BJ (cell line): ENCODE results near the gene CYP51A1. TPM values are rescaled to one million over a fixed set of nuclear protein-coding genes. Genes with fewer than 3 reads are reported as not detected.
A peak's percentile ranks its signal among the peaks of the same experiment; 100 is the strongest.

Experiments used
- CTCF ChIA-PET: fragments of 350-600 bp; formaldehyde crosslinking; extraction: SDS; loops from one replicate; lab custom pipeline; 2021; ENCODE audit warnings: antibody characterized with exemption, inconsistent platforms; lab: Yijun Ruan, JAX
- POLR2A ChIA-PET: fragments of 300-600 bp; sonication (Branson Sonifier 250); formaldehyde crosslinking; extraction: SDS; loops from one replicate; lab custom pipeline; 2021; ENCODE audit warnings: antibody characterized with exemption; lab: Charles Lee
- DNase-seq: peaks from one replicate; pipeline ENCODE4 v3.0.0-alpha.2; 2011; ENCODE audit warnings: low read depth
- H3K27me3 ChIP-seq: 2 replicates; pipeline ENCODE4 v1.6.0; 2011; ENCODE audit warnings: low read length; ENCODE audit not compliant: control insufficient read depth, insufficient read depth
- H3K36me3 ChIP-seq: 2 replicates; pipeline ENCODE4 v1.5.1; 2011; ENCODE audit warnings: low read length; ENCODE audit not compliant: control insufficient read depth, insufficient read depth
- H3K4me3 ChIP-seq: 2 replicates; pipeline ENCODE4 v1.5.1; 2011; ENCODE audit warnings: low read depth, mild to moderate bottlenecking, control low read depth, low read length
- polyA plus RNA-seq: library from polyadenylated mRNA; depleted of rRNA; stranded (reverse); fragments of >200 nt; gene quantifications from 2 replicates; pipeline ENCODE4 v1.2.3, GENCODE V29; 2011
- TF ChIP-seq, protein P1 (sequence below): IDR thresholded peaks from 2 replicates; pipeline ENCODE4 v1.5.1; 2011; ENCODE audit warnings: low read depth, mild to moderate bottlenecking, control low read depth, inconsistent platforms, low read length, moderate library complexity; ENCODE audit not compliant: insufficient read depth

Gene CYP51A1
- polyA plus RNA-seq, 1 experiment = 2.2 TPM

GRCh38 chr7:92133133-92133736, 1.0 kb downstream of the CYP51A1 start:
- peak overlapping the region; percentile 75 for H3K4me3 ChIP-seq
- POLR2A ChIA-PET = no interaction called here
- DNase-seq = no peak
- TF ChIP-seq, protein P1, sequence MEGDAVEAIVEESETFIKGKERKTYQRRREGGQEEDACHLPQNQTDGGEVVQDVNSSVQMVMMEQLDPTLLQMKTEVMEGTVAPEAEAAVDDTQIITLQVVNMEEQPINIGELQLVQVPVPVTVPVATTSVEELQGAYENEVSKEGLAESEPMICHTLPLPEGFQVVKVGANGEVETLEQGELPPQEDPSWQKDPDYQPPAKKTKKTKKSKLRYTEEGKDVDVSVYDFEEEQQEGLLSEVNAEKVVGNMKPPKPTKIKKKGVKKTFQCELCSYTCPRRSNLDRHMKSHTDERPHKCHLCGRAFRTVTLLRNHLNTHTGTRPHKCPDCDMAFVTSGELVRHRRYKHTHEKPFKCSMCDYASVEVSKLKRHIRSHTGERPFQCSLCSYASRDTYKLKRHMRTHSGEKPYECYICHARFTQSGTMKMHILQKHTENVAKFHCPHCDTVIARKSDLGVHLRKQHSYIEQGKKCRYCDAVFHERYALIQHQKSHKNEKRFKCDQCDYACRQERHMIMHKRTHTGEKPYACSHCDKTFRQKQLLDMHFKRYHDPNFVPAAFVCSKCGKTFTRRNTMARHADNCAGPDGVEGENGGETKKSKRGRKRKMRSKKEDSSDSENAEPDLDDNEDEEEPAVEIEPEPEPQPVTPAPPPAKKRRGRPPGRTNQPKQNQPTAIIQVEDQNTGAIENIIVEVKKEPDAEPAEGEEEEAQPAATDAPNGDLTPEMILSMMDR = no peak
- CTCF ChIA-PET = interaction anchor here (0.6 to 2.8 kb wide), 19 partner anchors 10 to 1718 kb away, joined by 3 to 9 read pairs (median 4); partner anchors contain the start of genes GATAD1 and LRRD1
- no peaks in the 10 kb centered on the region for H3K27me3 ChIP-seq
- no peaks in the 10 kb centered on the region for H3K36me3 ChIP-seq

GRCh38 chr7:92131764-92132330, 2.4 kb downstream of the CYP51A1 start:
- Histone ChIP-seq H3K4me3 (no peak overlapping the region), H3K36me3 (peaks cover 1% of the 10 kb centered on the region; the same call in 1 of the 2 replicates), H3K27me3 (no peaks in the 10 kb centered on the region)
- ChIA-PET POLR2A (no interaction called here), CTCF (interaction anchor here (1.6 to 1.9 kb wide), 4 partner anchors 47 to 329 kb away, joined by 5 to 6 read pairs (median 6); partner anchors contain the start of genes GATAD1 and LRRD1)
- TF ChIP-seq, protein P1 = no peak
- no peak for DNase-seq

- H3K4me3 ChIP-seq = no peak overlapping the region
- no peaks in the 10 kb centered on the region for H3K27me3 ChIP-seq
- H3K36me3 ChIP-seq = peaks cover 1% of the 10 kb centered on the region; the same call in 1 of the 2 replicates
- CTCF ChIA-PET = no interaction called here
- TF ChIP-seq, protein P1 = no peak
- no peak for DNase-seq
- POLR2A ChIA-PET = no interaction called here
Observed at GRCh38 chr7:92131093-92131492, 3.2 kb downstream of the CYP51A1 start.

GRCh38 chr7:92121681-92122080, 12.6 kb downstream of the CYP51A1 start:
- Histone ChIP-seq H3K27me3 (no peaks in the 10 kb centered on the region), H3K4me3 (no peak overlapping the region), H3K36me3 (peaks cover 2% of the 10 kb centered on the region; the same call in 1 of the 2 replicates)
- ChIA-PET POLR2A (no interaction called here), CTCF (interaction anchor here (1.1 kb wide), 1 partner anchor 11 kb away, joined by 4 read pairs; no protein-coding TSS in a partner anchor)
- no peak for DNase-seq
- TF ChIP-seq, protein P1 = no peak

DNA sequence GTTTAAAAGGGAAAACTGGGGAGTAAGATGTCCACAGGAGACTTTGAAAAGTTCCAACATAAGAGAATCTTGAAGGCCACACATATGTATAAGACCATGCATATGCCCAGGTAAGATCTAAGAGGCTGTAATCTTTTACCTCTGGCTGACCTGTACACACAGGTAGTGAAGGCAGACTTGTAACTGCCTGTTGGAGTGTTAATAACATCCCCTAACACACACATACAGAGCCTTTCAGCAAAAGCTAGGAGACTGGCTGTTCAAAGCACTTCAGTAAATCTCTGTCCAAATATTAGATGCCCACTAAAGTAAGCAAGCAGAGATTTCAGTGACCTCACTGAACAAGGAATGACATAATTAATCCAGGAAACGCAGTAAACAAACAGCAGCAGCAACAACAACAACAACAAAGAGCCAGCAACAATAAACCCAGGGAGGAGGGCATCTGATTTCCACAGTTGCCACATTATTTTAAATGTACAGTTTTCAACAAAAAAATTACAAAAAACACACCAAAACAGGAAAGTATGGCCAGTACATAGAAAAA, 15.0 kb downstream of the CYP51A1 start:
- CTCF ChIA-PET = interaction anchor here (1.8 kb wide), 1 partner anchor 9 kb away, joined by 3 read pairs; no protein-coding TSS in a partner anchor
- H3K36me3 ChIP-seq = no peaks in the 10 kb centered on the region; the same call in 1 of the 2 replicates
- no peaks in the 10 kb centered on the region for H3K27me3 ChIP-seq
- TF ChIP-seq, protein P1 = no peak
- no peak overlapping the region for H3K4me3 ChIP-seq
- no peak for DNase-seq
- POLR2A ChIA-PET = no interaction called here
